PFSK-1 (cell line): ENCODE measurements around the gene SNX9.

ENCODE experiments used
- FOXP2 ChIP-seq: optimal IDR thresholded peaks from 2 replicates; pipeline ENCODE3; 2011; ENCODE audit warnings: borderline replicate concordance, control low read depth, inconsistent platforms; ENCODE audit not compliant: insufficient read depth; ENCODE audit errors: extremely low read length, extremely low read depth
- POLR2AphosphoS5 ChIP-seq: IDR thresholded peaks from 2 replicates; pipeline ENCODE4 v1.6.1; 2012; ENCODE audit warnings: low read depth, mild to moderate bottlenecking, control low read depth, low read length, moderate library complexity
- SIN3A ChIP-seq: IDR thresholded peaks from 2 replicates; pipeline ENCODE4 v1.6.1; 2012; ENCODE audit warnings: mild to moderate bottlenecking, low read length, moderate library complexity, borderline replicate concordance; ENCODE audit not compliant: insufficient read depth
- TAF1 ChIP-seq: IDR thresholded peaks from 2 replicates; pipeline ENCODE4 v1.6.1; 2012; ENCODE audit warnings: low read length, control low read depth, borderline replicate concordance; ENCODE audit not compliant: insufficient read depth
- TF ChIP-seq, protein P1 (sequence below), 2 experiments: IDR thresholded peaks; 2 replicates each; pipeline versions ENCODE4 v1.6.1 to v1.8.0; 2011 to 2012; ENCODE audit warnings: low read depth in 2 of 2, low read length in 2 of 2, control low read depth in 1 of 2, inconsistent platforms in 1 of 2, mild to moderate bottlenecking in 1 of 2, moderate library complexity in 1 of 2; ENCODE audit not compliant: insufficient read depth in 1 of 2

Gene SNX9

DNA sequence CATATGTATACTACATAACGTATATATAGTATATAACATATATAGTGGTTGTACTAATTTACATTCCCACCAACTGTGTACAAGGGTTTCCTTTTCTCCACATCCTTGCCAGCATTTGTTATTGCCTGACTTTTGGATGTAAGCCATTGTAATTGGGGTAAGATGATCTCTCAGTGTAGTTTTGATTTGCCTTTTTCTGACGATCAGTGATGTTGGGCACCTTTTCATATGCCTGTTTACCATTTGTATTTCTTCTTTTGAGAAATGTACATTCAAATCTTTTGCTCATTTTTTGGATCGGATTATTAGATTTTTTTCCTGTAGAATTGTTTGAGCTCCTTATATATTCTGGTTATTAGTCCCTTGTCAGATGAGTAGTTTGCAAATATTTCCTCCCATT, 170.0 kb downstream of the SNX9 start:
- TF ChIP-seq TAF1 (no peak), SIN3A (no peak), POLR2AphosphoS5 (no peak), FOXP2 (no peak)
- TF ChIP-seq, protein P1, sequence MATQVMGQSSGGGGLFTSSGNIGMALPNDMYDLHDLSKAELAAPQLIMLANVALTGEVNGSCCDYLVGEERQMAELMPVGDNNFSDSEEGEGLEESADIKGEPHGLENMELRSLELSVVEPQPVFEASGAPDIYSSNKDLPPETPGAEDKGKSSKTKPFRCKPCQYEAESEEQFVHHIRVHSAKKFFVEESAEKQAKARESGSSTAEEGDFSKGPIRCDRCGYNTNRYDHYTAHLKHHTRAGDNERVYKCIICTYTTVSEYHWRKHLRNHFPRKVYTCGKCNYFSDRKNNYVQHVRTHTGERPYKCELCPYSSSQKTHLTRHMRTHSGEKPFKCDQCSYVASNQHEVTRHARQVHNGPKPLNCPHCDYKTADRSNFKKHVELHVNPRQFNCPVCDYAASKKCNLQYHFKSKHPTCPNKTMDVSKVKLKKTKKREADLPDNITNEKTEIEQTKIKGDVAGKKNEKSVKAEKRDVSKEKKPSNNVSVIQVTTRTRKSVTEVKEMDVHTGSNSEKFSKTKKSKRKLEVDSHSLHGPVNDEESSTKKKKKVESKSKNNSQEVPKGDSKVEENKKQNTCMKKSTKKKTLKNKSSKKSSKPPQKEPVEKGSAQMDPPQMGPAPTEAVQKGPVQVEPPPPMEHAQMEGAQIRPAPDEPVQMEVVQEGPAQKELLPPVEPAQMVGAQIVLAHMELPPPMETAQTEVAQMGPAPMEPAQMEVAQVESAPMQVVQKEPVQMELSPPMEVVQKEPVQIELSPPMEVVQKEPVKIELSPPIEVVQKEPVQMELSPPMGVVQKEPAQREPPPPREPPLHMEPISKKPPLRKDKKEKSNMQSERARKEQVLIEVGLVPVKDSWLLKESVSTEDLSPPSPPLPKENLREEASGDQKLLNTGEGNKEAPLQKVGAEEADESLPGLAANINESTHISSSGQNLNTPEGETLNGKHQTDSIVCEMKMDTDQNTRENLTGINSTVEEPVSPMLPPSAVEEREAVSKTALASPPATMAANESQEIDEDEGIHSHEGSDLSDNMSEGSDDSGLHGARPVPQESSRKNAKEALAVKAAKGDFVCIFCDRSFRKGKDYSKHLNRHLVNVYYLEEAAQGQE (IDR thresholded peaks at IDR 0.05; ENCODE audit: insufficient read depth in 1 of 2, low read depth in 2 of 2, low read length in 2 of 2): no peak

DNA sequence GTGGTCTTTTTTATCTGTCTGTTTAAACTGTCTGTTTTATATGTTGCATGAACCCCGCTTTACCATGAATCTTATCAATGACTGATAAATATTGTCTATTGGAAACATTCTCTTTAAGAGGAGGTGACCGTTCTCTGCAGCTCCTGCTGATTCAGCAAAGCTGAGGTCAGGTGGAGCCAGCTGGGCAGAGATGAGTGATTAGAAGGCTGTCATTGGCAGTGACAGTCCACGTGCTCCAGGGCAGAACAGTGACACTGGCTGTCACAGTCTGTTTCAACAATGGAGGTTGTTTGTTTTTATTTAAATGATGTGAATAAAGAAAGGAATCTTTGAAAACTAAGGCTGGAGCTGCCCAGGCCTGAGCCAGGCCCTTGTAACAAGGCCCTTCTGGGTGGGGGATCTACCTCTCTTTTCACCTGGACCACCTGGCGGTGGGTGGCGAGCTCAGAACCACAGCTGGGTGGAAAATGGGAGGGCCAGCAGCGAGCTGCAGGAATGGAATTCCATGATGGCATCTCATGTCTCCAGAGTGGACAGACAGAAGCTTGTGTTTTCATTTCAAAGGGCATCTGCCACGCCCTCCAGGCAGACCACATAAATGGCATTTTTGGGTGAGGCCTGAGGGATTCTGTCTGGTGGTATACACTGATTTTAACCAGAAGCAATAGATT, 171.2 kb downstream of the SNX9 start:
- TF ChIP-seq TAF1 (no peak), FOXP2 (no peak), POLR2AphosphoS5 (no peak), SIN3A (no peak)
- TF ChIP-seq, protein P1 (IDR thresholded peaks at IDR 0.05; ENCODE audit: insufficient read depth in 1 of 2, low read depth in 2 of 2, low read length in 2 of 2): no peak
